Spleen (tissue), 7 donors: ENCODE data around the gene MYLK.

Experiments used
- CTCF ChIP-seq, 11 experiments: fragments of 200-600 bp in 7 of 11; fragments of 450-650 bp in 4 of 11; sonication (generic) in 4 of 11; IDR thresholded peaks in 8 of 11; conservative IDR thresholded peaks in 3 of 11; 1 replicate in 7 of 11; 2 replicates in 4 of 11; pipeline versions ENCODE4 v1.4.0 to v1.8.0; 2016 to 2021; ENCODE audit warnings: antibody characterized with exemption in 11 of 11, inconsistent platforms in 4 of 11, mild to moderate bottlenecking in 1 of 11
- POLR2A ChIP-seq, 3 donors: fragments of 450-650 bp; IDR thresholded peaks; one replicate each; pipeline ENCODE4 v1.5.1; 2017; ENCODE audit warnings: antibody characterized with exemption in 3 of 3, mild to moderate bottlenecking in 1 of 3
- POLR2AphosphoS5 ChIP-seq, 3 donors: sonication (generic); formaldehyde crosslinking; IDR thresholded peaks; one replicate each; pipeline ENCODE4 v1.5.1; 2017; ENCODE audit warnings: antibody characterized with exemption in 3 of 3
- donor health status: DM: no; HTN: no; CAD: no; lungs with moderate emphysema.
- donor health status: DM: no; HTN: no; CAD: no.
- donor health status: DM: no; HTN: no; CAD: no.

GRCh38 chr3:123706871-123707270 lies 177.3 kb downstream of the MYLK start:
- no peak for TF ChIP-seq POLR2A (IDR thresholded peaks at IDR 0.05)
- no peak for TF ChIP-seq CTCF (IDR thresholded peaks at IDR 0.05 in 8 of 11, conservative IDR thresholded peaks at IDR 0.05 in 3 of 11)
- TF ChIP-seq POLR2AphosphoS5 (IDR thresholded peaks at IDR 0.05), result no peak
